Measurements from ENCODE around the gene CES5A.
"Not testable (repeated sequence)": the region's sequence is repeated elsewhere in the genome, so short reads cannot be mapped to it uniquely, and the experiment has no call there.

CES5A gene

DNA sequence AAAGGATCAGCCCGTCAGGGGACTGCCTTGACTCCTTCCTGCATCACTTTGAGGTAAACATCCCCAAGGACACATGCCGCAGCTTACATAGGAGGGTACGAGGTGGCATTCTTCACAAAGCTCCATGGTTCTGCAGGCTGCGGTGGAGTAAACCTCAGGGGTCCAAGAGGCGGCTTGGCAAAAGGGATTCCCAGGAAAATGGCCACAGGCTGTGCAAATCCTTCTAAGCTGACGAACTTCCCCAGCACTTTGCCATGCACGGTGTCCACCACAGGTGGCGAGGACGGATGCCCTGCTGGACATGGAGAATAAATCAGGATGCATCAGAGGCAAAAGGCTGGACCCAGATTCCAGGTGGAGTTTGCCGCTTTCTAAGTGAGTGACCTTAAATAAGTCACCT lies 46.5 kb downstream of the CES5A start:
- no peak for DNase-seq

DNA sequence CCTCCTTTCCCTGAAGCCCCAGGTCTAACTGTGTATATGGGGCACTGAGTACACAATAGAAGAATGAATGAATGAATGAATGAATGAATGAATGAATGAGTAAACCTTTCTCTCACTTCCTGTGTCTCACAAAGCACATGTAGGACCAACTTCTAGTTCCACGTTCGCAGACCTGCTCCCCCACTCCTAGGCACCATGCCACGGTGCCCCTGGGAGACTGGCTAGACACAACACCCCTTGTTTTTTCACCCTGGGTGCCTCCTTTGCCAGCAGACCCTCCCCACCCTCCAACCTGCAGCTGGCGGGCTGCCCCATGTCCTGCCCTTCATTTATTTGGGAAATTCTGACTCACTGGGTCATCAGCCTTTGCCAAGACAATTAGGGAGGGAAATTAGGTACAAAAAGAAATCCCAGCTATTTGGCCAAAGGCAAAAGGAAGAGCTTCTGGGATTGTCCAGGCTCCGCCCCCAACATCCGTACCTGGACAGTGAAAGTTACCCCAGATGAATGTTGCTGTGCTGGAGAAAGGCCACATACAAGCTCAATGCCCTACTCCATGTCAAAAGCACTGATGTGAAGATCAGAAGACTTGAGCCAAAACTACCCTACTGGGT lies 50.0 kb downstream of the CES5A start:
- DNase-seq: no peak

DNA sequence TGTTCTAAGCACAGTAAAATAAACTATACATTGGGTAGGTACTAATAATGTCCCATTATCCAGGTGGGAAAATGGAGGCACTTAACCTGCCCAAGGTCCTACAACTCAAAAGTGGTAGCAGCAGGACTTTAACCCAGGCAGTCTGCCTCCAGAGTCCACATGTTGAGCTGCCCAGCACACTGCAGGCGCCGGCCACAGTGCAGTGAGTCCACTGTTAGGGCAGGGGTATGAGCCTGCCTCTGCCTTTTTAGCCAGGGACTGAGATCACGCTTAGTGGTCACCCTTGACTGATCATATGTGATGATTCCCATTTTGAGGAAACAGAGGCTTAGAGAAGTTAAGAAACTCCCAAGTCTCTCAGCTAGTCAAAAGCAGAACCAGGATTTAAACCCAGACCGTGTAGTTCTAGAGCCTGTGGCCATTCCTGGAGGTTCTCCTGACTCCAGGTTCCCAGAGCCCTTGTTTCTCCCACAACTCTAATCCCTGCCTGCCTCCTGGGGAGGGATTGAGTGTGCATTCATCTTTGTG lies 50.6 kb downstream of the CES5A start:
- no peak for DNase-seq

DNA sequence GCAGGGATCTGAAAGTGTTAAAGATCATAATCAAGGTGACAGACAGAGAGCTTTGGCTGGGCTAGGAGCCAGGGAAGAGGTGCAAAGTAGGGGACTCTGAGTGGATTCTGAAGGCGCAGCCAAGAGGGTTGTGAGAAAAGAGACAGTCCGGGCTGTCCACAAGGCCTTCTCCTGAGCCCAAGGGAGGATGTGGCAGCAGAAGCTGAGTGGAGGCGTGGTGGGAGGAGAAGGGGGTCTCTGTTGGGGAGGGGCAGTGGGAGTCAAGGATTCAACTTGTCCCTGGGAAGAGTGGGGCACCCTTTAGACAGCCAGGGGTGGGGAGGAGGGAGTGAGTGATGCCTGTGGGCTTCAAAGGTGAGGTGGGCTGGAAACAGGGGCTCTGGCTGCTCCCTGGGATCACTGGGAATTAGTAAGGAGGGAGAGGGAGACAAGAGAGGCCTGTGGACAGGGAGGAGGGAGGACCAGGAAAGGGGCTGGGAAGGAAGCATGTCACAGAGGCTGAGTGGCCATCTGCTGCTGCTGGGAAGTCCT lies 52.8 kb downstream of the CES5A start:
- DNase-seq: no peak

DNA sequence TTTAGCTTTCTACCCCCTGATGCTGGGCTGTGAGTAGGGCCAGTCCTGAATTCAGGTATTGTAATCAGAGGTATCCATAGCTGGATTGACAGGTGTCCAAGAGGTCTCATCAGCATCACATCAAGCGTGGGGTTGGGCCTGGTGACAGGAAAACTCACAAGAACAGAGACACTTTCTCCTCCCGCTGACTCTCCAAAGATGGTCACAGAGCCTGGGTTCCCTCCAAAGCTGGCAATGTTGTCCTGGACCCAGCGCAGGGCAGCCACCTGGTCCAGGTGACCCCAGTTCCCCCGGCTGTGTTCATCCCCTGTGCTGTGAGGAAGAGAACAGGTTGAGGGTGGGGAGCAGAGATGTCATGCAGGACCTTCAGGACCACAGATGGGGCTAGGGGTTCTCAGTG lies 54.0 kb downstream of the CES5A start:
- no peak for DNase-seq

DNA sequence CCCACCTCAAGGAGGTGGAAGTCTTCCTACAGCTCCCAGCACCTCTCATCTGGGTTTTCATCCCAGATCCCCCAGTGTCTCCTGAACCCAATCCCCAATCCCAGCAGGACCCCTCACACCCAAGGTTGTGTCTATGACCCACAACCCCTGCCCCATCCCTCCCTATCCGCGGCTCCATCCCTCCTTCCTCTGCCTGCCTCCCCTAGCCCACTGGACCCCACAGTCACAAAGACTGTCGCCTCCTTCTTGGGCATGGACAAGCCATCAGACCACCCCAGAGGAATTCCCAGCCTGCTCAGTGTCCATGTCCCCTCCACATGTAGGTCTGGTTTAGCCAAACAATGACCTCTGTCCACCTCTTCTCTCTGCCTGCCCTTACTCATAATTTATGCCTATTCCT lies 54.6 kb downstream of the CES5A start:
- DNase-seq: no peak

DNA sequence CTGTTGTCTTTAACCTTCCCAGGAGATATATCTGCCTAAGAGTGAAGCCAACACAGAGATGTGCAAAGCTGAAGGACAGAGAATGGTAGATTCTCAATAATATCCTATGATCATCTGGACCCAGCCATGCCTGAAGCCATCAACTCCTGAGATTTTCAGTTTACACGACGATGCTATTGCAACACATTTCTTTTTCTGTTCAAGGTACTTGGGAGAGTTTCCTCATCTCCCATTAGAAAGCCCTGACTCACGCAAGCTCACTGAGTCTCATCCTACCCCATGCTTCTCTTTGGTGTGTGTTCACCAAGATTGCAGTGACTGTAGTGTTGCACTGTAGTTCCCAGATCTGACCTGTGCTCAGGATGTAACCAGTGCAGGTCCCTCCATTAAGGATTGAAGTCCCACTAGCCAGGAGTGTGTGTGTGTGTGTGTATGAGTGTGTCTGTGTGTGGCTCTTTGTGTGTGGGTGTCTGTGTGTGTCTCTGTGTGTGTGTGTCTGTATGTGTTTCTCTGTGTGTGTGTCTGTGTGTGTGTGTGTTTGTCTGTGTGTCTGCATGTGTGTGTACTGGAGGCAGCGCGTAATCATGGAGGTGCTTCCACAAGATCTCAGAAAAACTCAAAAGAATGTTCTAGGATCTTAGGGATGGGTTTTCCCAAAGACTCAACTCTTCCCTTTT lies 57.8 kb downstream of the CES5A start:
- no peak for DNase-seq

DNA sequence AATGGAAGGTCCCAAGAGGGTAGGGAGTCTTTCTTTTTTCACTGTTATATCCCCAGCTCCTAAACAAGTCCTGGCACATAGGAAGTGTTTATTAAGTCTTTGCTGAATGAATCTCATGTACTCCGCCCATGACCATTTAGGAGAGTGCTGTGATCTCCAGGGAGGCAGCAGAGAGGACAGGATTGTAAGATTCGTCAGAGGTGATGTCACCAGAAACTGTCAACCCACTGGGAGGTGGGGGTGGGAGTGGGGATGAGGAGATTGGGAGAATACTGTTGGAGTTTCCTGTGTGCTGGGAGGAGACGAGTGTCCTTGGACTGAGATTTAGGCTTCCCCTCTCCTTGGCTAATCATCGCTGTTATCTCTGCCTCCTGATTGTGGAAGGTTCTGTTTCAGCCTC lies 59.0 kb downstream of the CES5A start:
- not testable (repeated sequence) for DNase-seq

DNA sequence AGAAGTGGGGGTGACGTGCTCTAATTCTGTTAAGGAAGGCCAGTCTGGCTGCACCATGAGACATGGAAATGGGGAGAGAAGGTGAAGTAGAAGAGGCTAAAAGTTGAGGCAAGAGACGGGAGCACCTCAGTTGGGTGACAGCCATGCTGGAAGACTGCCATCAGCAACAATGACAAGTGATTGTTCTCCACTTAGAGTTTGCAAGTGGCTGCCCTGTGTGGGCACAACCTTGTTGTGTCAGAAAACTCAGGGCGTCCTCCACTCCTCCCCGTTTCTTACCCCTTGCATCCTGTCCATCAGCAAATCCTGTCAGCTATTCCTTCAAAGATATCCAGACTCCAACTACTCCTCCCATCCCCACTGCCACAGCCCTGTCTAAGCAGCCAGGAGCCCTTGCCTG lies 59.9 kb downstream of the CES5A start:
- DNase-seq: no peak

DNA sequence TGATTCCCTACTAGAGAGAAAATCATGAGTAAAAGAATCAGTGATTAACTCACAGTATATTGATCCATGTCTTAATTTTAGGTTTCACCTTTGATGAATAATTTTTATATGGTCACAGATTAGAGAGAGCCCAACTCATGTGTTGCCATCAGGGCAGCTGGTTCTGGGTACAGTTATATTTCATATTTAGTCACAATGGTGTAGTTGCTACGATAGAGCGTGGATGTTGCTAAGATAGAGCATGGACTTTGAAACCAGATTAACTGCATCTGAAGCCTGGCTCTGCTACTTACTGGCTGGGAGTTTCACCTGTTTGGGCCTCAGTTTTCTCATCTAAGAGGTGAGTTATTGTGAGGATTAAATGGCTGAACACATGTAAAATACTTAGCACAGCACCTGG lies 61.0 kb downstream of the CES5A start:
- not testable (repeated sequence) for DNase-seq

DNA sequence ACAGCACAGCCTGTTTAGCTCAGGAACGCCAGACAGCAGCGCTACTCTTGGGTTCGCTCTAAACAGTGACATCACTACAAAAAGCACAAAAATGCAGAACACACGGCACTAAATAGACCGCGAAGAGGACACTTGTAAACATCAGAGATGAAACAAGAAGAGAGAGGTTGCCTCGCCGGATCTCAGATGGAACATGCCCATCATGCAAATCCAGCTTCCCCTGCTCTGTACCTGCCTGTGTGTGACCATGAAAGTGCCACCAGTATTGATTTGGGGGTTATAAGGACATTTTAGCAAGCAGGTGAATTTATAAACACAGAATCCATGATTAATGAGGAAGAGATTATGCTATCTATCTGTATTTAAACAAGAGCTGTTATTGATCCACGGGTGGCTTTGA lies 61.4 kb downstream of the CES5A start:
- DNase-seq: not testable (repeated sequence)

DNA sequence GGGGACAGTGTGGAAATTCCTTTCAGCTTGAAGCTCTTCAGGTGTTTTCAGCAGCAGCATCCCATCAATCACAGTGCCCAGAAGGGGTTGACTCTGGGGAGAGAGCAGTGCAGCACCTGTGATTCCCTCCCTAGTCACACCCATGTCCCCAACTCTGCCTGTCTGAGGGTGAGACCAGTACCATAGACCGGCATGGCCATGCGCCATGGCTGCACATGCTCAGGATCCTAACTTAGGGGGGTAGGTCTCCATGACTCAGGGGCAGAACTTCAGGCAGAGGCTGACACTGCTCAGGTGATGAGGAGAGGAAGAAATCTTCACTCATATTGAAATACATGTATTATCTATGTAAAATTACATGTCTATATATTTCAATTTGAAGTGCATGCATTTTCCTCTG lies 62.2 kb downstream of the CES5A start:
- DNase-seq: no peak

DNA sequence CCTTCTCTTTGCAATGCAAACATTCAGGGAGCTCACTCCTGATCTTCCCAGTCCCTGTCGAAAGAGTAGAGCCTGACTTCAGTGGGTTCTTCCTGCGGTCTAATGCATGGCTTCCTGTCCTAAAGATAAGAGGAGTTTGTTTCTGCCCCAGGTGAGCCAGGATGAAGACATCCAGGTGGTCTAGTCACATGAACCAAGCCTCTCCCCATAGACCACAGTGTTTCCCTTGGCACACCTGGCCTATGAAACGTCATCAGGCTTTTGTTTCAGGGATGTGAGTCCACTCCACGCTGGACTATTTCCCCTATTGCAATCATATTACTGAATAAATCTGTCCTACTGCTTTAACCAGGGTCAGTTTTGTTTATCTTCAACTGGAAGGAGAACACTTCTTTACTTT lies 63.4 kb downstream of the CES5A start:
- no peak for DNase-seq

DNA sequence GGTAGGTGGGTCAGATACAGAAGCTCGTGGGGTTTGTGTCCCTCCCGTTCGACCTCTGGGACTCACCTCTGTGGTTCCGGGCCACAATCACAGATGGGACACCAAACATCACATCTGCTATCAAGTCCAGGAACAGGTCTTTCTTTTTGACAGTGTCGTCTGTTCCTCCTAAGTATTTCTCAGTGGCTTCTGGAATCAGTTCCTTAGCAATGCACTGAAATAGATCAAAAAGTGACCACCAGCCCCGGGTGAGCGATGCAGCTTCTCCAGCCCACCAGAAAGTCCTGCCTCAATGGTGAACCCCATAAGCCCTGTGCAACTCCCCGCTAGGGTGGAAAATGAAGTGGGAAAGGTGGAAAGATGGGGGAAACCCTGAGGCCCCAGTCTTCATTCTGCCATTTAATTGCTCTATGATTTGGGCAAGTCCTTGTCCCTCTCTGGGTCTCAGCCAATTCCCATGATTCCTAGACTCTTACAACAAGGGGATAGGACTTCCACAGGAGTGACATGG lies 64.7 kb downstream of the CES5A start:
- no peak for DNase-seq

DNA sequence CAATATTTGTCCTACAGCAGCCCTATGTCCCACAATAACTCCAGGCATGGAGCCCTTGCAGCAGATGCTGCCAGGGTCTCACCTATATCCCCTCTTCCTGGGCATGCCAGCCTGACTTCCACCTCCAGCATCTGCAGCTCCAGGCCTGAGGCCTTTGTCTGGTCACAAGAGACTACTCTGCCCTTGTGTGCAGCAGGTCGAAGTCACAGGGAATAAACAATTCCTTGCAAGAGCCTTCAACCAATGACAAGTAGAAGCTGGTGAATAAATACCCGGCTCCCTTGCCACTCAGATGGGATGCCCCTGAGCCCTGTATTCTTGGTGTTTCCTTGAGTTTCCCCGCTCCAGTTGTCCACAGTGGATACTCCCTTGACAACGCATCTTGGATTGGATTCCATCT lies 65.3 kb downstream of the CES5A start:
- no peak for DNase-seq

DNA sequence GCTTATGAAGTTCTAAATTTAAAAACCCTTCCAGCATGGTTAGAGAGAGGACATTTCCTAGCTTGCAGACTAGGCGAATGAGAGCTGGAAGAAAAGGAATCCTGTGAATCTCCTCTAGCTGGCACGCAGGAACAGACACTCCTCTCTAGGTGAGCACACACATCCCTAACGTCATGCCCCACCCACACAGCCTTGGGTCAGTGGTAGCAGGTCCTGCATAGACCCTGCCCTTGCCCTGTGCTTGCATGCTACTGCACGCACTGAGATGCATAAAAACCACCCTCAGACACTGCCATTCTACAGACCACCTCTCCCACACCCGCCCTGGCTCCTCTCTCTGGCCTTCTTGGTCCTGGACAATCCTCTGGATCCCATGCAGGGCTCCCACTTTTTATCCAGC lies 65.8 kb downstream of the CES5A start:
- no peak for DNase-seq

DNA sequence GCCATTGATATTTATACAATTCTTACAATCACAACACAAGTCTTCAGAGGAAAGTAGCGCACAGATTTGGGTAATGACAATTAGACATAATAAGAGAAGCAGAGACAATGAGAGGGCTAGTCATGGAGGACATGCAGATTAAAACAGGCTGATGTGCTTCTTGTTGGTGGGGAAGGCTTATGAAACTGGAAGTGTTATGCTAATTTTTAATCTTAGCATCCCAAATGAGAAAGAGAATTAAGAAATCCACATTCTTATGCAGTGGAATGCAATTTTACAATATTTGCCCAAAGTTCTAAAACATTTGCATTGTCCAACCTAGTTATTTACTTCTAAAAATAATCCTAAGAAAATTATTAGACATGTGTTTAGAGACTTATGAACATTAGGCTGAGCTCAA lies 66.9 kb downstream of the CES5A start:
- DNase-seq: not testable (repeated sequence)

DNA sequence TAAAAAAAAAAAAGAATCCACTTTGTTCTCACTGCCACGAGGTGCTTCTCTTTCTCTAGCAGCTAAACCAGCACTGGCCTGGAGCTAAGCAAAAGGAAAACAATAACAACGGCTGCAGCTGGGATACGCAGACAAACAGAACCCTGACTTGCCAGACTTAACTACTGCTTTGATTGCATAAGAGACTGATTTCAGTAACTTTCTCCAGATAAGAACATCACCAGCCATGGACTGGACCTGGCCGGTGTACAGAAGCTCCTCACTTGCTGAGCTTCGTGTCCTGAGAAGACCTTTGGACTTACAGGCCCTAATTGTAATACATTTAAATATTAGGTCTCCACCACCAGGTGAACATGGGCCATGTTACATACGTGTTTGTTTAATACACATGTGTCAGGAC lies 70.1 kb downstream of the CES5A start:
- DNase-seq: not testable (repeated sequence)

DNA sequence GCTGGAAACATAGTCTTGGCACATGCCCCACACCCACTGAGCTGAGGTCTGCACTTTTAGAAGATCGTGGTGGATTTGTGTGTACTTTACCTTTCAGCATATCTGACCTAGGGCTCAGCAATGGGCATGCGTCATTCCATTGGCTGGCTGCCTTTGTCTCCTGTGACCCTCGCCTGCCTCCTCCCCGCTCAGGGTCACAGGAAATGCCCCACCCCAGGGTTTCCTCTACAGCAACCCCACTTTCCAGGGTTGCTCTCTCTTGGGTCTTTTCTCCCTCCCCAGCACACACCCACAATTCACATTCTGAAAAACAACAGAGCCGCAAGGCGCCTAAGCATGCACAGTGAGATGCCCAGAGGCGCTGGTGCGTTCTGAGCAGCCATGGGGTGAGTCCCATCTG lies 71.5 kb downstream of the CES5A start:
- not testable (repeated sequence) for DNase-seq

All from eye (tissue), 1 donor.